ENCODE measurements around the gene TMUB2.
"Not testable (repeated sequence)": the region's sequence is repeated elsewhere in the genome, so short reads cannot be mapped to it uniquely, and the experiment has no call there.

TMUB2 gene

DNA sequence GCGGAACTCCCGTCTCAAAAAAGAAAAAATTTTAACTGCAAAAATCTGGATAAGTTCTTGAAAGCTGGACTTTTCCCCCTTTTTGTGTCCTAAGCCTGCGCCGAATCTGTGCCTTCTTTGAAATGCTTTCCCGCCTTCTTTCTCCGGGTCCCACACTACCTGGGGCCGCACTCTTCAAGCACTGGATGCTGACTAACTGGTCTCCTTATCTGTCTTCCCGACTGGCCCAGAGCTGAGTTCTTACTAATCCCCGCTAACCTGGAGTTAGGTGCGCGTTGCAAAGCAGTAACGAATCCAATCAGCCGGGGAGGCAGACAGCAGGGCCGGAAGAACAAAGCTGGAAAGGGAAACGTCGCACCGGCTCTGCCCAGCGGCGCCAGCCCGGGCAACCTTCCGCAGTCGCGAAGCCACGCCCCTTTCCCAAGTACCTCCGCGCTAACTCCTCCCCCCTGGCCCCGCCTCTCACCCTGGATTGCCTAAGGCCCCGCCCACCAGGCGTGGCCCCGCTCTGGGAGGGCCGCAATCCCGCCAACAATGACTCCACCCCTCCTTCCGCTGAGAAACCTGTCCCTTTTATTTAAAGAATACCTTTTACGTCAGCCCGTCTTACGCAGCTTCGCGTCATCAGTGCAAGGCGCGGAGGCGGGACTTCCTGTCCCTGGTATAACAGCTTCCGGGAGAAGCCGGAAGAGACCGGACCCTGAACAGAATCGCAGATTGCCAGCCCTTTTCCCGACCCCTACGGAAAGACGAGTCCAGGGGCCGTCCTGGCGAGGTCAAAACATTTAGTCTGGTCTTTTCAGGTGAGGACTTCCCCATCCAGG, at the start of gene TMUB2:
TSS of gene TMUB2 (plus strand) at position 666 of the 824 bp plus-strand sequence. CDS start 737 bp downstream, outside the sequence.
- DNase-seq, result peak; percentile 99

DNA sequence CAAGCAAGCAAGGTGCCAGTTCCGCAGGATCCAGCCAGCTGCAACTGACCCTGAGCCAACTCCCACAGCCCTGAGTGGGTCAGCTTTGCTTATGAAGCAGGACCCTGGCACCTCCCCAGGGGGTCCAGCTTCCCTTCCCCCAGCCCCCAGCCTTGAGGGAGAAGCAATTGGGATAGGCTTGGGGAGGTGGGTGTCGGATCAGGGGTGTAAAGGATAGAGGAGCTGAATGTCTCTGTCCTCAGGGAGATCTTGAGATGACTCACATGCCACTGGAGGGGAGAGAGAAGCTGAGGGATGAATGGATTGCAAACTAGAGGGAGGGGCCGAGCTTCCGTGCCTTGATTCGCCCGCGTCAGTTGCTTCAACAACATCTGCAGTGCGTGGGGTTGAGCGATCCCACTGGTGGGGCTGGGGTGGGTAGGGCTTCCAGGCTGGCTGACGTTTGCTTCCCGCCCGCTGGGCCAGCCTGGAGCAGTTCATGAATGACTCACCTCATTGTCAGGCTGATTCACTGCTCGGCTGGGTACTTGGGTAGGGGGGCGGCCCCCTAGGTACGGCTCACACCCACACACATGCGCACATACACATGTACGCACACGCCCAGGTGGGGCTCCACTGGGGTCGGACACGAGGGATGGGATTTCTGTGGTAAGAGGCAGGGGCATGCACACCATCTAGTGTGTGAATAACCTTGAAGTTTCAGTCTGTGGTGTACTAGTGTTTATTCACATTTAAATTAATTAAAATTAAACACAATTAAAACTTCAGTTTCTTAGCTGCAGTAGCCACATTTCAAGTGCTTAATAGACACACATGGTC, 48.7 kb upstream of the TMUB2 start:
- DNase-seq, result peak; percentile 17

DNA sequence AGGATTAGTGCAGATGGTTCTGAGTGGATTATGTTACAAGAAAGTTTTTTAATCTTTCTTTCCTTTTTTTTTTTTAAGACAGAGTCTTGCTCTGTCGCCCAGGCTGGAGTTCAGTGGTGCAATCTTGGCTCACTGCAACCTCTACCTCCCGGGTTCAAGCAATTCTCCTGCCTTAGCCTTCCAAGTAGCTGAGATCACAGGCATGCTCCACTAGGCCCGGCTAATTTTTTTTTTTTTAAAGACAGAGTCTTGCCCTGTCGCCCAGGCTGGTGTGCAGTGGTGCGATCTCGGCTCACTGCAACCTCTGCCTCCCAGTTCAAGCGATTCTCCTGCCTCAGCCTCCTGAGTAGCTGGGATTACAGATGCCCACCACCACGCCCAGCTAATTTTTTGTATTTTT, 42.9 kb upstream of the TMUB2 start:
- not testable (repeated sequence) for DNase-seq

DNA sequence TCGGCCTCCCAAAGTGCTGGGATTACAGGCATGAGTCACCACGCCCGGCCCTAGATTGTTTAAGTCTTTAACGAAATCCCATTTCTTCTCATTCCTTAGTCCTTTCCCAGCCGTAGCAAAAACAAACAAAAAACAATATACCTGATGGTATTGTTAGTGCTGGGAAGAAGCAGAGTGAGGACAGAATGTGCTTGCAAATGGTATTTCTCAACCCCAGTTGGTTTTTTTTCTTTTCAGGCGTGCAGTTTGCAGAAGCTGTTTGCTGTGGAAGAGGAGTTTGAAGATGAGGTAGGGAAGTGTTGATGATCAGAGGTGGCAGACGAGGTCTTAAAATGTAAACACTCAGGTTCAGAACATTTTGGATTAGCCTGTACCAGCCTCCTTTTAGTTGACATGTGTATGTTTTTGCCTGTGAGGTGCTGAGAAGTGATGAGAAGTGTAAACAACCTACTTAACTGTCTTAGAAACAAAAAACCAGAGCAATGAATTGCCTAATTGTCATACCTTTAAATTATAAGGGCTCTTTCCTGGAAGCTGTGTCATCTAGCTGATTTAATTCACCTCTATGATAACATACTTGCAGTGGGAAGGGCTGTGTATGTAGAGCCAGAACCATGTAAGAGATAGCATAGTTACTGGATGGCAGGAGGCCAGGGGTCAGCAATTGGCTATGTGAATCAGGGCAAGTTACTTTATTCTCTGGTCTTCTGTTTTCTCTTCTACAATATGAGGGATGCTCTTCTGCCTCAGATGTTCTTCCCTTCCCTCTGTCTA, 41.6 kb upstream of the TMUB2 start:
- no peak for DNase-seq

DNA sequence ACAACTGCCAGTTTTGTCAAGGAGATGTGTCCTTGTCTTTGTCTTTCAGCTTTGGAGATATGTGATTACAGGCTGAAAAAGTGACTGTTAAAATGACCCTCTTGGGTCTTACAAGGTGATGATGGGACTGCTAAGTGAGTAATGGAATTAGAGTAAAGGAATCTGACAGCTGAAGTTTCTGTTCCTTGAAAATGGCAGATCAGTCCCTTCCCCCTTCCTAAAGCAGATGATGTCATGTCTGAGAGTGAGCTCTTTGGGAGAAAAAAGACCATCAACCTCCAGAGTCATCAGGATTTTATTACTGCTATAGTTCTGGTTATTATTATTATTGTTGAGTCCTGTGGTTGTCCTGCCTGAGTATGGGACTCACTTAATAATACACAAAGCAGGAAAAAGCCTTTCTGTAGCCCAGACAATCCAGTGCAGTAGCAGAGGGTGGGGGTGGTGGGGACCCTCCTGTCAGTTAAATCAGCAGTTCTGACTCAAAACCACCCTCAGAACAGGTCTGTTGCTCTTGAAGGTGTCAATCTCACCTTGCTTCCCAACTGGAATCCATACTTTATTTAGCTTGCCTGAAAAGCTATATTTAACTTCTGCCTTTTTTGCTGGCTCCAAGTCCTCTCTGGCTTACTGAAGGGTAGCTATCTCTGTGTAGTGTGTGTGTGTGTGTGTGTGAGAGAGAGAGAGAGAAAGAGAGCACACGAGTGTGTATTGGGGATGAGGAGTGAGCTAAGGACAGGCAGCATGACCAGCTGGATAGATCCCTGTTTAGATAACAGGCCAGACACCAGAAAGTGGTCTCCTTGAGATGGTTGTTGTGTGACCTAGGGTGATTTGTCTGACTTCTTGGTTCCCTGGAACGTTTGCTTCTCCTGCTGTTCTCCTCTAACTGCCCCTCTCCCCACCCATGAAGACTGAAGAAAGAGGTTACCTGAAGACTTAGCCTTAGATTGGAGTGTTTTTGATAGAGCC, 40.1 kb upstream of the TMUB2 start:
- DNase-seq, result no peak

DNA sequence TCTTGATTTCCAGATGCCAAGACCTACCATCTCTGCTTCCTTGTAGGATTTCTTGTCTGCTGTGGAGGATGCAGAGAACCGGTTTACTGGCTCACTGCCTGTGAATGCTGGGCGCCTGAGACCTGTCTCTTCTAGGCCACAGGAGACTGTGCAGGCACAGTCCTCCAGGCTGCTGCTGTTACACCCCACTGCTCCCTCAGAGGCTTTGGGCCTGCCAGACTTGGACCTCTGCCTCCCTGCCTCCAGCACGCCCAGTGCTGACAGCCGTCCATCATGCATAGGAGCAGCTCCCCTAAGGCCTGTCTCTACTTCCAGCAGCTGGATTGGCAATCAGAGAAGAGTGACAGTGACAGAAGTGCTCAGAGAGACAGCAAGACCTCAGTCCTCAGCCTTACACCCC, 39.0 kb upstream of the TMUB2 start:
- DNase-seq, result no peak

DNA sequence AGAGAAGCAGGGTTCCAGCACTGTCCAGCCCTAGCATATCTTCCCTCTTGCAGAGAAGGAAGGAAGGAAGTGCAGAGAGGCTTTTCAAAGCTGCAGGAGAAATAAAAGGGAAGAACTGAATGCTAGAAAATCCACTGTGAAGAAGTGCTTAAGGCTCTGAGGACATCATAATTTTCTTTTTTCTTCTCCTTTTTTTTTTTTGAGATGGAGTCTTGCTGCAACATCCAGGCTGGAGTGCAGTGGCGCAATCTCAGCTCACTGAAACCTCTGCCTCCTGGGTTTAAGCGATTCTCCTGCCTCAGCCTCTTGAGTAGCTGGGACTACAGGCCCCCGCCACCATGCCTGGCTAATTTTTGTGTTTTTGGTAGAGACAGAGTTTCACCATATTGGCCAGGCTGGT, 37.7 kb upstream of the TMUB2 start:
- not testable (repeated sequence) for DNase-seq

DNA sequence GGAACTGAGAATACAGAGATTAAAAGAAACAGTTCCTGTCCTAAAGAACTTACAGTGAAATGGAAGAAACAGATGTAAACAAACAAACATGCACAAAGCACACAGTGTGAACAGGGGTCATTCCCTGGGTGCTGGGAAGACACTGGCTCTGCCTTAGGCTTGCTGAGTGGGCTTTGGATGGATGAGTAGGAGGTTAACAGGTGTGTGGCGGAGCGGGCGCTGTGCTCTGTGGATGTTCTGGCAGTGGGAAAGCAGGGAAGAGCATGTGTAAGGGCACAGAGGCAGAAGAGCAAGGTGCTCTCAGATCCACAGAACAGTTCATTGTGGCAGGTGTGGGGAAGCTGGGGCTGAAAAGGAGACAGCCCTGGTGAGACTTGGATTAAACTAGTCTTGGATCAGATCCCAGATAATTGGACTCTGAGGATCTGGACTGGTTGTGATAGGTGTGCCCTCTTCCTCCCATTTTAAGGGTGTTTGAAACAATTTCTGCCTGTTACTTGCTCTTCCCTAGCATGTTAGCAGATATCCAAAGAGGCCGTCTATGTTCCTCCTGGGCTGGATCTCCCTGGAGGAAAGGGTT, 36.9 kb upstream of the TMUB2 start:
- DNase-seq, result no peak

DNA sequence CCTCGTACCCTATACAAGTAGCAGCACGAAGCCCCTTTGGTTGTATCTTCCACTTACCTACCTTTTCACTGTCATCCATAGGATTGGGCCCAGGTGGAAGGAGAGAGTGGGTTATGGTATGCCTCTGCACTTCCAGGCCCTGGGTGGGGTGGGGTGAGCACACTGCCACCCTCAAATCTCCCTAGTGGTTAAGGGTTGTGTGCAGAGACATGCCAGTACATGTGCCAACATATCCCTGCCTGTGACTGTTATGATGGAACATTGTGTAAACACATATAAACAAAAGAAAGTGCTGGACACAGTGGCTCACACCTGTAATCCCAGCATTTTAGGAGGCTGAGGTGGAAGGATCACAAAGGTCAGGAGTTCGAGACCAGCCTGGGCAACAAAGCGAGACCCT, 33.9 kb upstream of the TMUB2 start:
- no peak for DNase-seq

DNA sequence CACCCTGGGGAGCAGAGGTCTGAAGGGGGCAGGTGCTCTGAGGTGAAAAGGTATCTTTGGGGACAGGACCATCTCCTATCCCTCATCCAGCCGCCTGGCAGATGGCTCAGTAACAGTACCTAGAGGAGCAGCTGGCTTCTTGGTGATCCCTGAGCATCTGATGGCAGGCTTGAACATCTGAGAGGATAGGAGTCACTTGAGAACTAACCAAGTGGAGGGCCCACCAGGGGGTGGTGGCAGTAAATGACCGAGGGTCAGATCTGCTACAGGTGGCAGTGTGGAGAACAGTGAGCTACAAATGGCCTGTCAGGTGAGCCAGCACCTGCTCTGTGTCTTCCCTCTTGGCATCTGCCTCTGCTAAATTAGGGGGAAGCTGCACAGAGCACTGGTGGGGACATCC, 31.3 kb upstream of the TMUB2 start:
- DNase-seq, result no peak

DNA sequence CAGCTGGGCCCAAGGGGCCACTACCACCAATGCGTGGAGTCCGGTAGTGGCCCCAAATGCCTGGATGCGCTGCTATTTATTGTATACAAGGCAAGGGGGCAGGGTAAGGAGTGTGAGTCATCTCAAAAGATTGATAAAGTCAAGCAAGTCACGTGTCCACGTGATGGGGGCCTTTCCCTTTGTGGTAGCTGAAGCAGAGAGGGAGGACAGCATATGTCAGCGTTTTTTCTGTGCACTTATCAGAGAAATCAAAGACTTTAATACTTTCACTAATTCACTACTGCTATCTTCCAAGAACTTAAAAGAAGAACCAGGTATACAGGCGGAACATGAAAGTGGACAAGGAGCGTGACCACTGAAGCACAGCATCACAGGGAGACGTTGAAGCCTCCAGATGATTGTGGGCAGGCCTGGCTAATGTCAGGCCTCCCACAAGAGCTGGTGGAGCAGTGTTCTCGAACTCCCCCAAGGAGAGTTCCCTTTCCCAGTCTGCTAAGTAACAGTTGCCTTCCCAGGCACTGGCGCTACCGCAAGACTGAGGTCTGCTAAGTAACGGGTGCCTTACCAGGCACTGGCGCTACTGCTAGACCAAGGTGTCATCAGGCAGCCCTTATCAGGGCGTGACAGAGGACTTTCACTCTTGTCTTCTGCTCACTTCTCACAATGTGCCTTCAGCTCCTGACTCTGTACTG, 27.1 kb upstream of the TMUB2 start:
- DNase-seq, result peak; percentile 61

DNA sequence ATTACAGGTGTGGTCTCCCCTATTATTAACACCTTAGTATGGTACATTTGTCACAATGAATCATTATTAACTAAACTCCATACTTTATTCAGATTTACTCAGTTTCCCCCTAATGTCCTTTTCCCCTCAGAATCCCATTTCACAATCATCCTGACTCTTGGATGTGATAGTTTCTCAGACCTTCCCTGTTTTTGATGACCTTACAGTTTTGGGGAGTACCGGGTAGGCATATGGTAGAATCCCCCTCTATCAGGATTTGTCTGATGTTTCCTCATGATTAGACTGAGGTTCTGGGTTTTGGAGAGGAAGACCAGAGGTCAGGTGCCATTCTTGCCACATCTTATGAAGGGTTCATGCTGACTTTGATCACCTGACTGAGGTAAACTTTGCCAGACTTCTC, 22.3 kb upstream of the TMUB2 start:
- no peak for DNase-seq

DNA sequence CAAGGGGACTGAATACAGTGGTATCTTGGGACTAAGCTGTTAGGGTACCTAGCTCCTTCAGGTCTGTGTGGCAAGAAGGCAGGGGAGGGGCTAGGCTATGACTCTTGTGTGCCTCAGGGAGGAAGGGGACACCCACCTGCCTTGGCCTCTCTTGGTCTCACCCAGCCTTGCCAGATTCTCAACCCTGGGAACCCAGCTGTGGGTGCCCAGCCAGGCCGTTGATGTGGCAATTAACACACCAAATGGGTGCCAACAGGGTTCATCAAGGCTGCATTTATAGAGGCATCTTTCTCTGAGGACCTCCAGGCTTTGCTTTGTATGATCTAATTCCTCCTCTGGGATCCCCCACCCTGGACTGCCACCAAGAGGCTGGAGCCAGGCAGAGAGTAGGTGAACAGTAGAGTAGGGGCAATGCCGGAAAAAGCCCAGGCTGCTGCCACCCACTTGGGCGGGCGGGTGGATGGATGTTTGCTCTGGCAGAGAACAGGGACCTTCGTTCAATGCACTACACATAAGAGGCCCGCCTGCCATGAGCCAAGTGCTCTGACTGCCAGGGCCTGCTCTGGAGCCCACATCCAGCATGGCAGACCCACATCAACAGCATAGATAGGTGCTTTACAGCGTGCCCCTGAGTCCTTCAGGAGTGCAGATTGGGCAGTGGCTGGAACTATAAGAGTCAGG, 19.5 kb upstream of the TMUB2 start:
- DNase-seq, result no peak

DNA sequence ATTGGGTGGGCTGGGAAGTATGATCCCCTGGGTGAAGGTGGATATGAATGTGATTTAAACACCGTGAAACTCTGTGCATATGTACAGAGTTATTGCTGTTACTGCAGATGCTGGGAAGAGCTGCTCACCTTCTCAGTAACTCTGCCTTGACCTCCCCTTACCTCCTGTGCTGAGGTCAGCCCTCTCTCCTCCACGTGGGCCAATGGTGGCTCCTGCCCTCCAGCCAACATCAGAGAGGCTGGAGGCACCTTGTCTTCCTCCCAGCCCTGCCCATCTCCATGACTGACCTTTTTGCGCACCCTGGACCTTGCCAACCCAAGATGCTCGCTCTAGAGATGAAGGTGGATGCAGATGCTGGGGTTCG, 16.7 kb upstream of the TMUB2 start:
- DNase-seq, result no peak

DNA sequence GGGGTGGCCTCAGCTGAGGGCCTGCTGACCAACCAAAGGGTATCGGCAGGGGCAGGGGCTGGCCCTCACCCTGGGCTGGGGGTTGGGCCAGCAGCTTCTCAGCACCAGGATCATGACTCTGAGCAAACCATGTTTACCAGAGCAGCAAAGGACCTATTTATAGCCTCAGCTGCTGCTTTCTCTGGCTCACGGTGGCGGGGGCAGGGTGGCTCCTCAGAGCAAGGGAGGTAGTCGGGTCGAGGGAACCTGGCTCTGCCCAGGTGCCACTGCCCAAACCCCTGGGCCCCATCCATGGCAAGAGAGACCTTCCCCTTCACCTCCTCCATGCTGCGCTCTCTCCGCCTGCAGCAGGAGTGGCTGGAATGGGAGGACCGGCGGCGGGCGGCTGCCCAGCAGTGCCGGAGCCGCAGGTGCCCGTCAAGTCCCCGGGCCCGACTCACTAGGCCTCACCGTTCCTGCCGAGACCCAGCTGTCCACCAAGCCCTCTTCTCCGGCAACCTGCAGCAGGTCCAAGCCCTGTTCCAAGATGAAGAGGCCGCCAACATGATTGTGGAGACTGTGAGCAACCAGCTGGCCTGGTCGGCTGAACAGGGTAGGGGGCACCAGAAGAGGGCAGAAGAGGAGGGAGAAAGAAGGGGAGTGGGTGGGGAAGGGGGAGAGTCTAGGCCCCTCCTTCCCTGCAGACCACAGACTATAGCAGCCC, 16.1 kb upstream of the TMUB2 start, which contains the start of gene ASB16:
TSS of gene ASB16 (plus strand) at position 206 of the 703 bp plus-strand sequence. CDS start at position 292, 86 bp downstream.
- DNase-seq, result no peak

DNA sequence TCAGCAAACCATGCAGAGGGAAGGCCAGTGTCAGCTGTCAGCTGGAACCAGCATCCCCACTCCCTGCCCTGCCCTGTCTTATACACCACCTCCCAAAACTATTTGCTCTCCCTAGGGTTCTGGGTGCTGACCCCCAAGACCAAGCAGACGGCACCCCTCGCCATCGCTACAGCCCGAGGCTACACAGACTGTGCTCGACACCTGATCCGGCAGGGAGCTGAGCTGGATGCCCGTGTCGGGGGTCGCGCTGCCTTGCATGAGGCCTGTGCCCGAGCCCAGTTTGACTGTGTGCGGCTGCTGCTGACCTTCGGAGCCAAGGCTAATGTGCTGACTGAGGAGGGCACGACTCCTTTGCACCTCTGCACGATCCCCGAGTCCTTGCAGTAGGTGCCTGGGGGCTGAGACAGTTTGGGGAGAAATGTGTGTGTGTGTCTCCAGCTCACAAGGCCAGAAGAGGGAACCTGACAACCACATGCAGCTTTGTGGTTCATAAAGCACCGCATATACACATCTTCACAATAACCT, 14.8 kb upstream of the TMUB2 start:
- no peak for DNase-seq

DNA sequence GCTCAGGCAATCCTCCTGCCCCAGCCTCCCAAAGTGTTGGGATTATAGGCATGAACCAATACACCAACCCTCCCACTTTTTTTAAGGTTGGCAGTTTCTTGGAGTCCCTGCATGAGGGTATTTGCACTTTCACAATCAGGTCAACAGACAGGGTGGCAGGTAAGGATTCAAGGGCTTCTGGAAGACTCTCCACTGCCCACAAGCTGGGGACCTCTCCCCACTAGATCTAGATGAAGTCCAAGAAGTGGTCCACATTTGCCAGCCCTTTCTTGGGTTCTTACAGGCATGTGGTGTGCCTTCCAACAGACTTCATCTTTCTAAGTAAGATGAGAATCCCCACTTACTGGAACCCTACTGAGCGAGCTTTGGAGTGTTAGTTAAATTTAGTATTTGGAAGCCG, 12.3 kb upstream of the TMUB2 start:
- no peak for DNase-seq

DNA sequence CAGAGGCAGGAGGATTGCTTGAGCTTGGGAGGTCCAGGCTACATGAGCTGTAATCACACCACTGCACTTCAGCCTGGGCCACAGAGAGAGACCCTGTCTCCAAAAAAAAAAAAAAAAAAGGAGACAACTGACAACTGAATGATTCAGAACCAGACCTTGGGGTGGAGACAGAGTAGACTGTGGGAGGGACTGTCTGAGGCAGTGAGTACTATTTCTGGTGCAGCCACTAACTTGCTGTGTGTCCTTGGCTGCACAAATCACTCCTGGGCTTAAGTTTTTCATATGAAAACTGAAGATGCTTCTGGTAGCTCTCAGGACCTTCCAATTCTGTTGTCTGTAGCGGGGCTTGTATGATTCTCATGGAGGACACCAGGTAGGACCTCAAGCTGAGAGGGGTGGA, 10.5 kb upstream of the TMUB2 start:
- DNase-seq, result no peak

DNA sequence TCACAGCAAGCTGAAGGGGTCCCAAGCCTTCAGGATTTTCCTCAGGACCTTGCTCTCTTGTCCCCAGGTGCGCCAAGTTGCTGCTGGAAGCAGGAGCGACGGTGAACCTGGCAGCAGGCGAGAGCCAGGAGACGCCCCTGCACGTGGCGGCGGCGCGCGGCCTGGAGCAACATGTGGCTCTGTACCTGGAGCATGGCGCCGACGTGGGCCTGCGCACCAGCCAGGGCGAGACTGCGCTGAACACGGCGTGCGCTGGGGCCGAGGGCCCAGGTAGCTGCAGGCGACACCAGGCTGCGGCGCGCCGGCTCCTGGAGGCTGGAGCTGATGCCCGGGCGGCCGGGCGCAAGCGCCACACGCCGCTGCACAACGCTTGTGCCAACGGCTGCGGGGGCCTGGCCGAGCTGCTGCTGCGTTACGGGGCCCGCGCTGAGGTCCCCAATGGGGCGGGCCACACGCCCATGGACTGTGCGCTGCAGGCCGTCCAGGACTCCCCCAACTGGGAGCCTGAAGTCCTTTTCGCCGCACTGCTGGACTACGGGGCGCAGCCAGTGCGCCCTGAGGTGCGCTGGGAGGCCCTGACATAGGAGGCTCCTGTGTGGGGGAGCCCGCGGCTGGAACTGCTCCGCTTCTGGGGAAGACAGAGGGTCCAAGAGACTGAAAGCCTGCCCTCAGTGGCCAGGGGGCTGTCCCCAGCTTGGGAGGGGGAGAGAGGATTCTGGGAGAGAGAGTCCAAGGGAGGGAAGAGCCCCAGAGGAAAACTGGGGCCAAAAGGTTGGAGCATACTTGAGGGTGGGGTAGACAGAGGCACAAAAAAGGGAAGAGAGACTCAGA, 9.9 kb upstream of the TMUB2 start:
- no peak for DNase-seq
